K562 (cell line): ENCODE results near the gene ABHD4. TPM values are rescaled to one million over a fixed set of nuclear protein-coding genes. Genes with fewer than 3 reads are reported as not detected.

Experiments
- ESRRA ChIP-seq: fragments of 450-650 bp; IDR thresholded peaks from 2 replicates; pipeline ENCODE4 v1.6.1; 2014; ENCODE audit warnings: low read depth, mild to moderate bottlenecking, moderate library complexity, borderline replicate concordance
- FOXJ3 ChIP-seq: sonication (generic); formaldehyde crosslinking; IDR thresholded peaks from 2 replicates; pipeline ENCODE4 v1.4.0; 2020; ENCODE audit warnings: mild to moderate bottlenecking, missing genetic modification reagents
- MEIS2 ChIP-seq: fragments of 450-650 bp; IDR thresholded peaks from 2 replicates; pipeline ENCODE4 v1.6.1; 2014; ENCODE audit warnings: mild to moderate bottlenecking; ENCODE audit not compliant: partially characterized antibody
- MYNN ChIP-seq, 2 experiments: sonication (generic); formaldehyde crosslinking in 1 of 2; IDR thresholded peaks; 2 replicates each; pipeline versions ENCODE4 v1.5.0 to v1.6.1; 2016 to 2020; ENCODE audit warnings: antibody characterized with exemption in 1 of 2, missing genetic modification reagents in 1 of 2
- NFATC3 ChIP-seq: fragments of 450-650 bp; IDR thresholded peaks from 2 replicates; pipeline ENCODE4 v1.6.1; 2017; ENCODE audit warnings: mild to moderate bottlenecking
- NR2C2 ChIP-seq, 2 experiments: fragments of 200-800 bp in 1 of 2; sonication (Bioruptor generic) in 1 of 2; sonication (generic) in 1 of 2; formaldehyde crosslinking in 1 of 2; IDR thresholded peaks; 2 replicates each; pipeline versions ENCODE4 v1.6.1 to v1.8.0; 2016 to 2022; ENCODE audit warnings: mild to moderate bottlenecking in 1 of 2, missing compliant biosample characterization in 1 of 2, missing genetic modification characterization in 1 of 2, missing genetic modification reagents in 1 of 2
- RFX1 ChIP-seq: fragments of 450-650 bp; IDR thresholded peaks from 2 replicates; pipeline ENCODE4 v1.6.1; 2016; ENCODE audit warnings: mild to moderate bottlenecking, moderate library complexity
- SMARCA4 ChIP-seq: fragments of 450-650 bp; IDR thresholded peaks from 2 replicates; pipeline ENCODE4 v1.6.1; 2016
- ZNF644 ChIP-seq: fragments of 200-800 bp; sonication (Bioruptor generic); IDR thresholded peaks from 2 replicates; pipeline ENCODE4 v1.6.1; 2016; ENCODE audit warnings: low read depth, missing genetic modification characterization, missing compliant biosample characterization
- polyA plus RNA-seq, 8 experiments: library from polyadenylated mRNA; depleted of rRNA in 4 of 8; stranded (reverse) in 5 of 8; unstranded in 3 of 8; fragments of >200 nt; fragmentation: Nextera tagmentation in 2 of 8; fragmentation: Illumina TruSeq in 1 of 8; extraction: Ambion mirVana in 2 of 8; extraction: Trizol in 1 of 8; gene quantifications; 2 replicates each; pipeline versions ENCODE4 v1.2.1 to v1.2.3, GENCODE V29; 2011 to 2014; ENCODE audit warnings: inconsistent platforms in 1 of 8, missing spikeins in 1 of 8
- total RNA-seq, 7 experiments: library from RNA; depleted of rRNA in 6 of 7; stranded (reverse); fragments of >200 nt in 6 of 7; fragmentation: Illumina TruSeq in 2 of 7; extraction: Trizol in 2 of 7; gene quantifications; 2 replicates each; pipeline versions ENCODE4 v1.2.1 to v1.2.3, GENCODE V29; 2011 to 2021; ENCODE audit warnings: low replicate concordance in 1 of 7
- TF ChIP-seq, protein P1 (sequence below): fragments of 450-650 bp; IDR thresholded peaks from 2 replicates; pipeline ENCODE4 v1.6.1; 2016
- TF ChIP-seq, protein P2 (sequence below), 2 experiments: fragments of 200-800 bp in 1 of 2; sonication (Bioruptor generic) in 1 of 2; sonication (generic) in 1 of 2; formaldehyde crosslinking in 1 of 2; IDR thresholded peaks in 1 of 2; conservative IDR thresholded peaks in 1 of 2; 2 replicates each; pipeline versions ENCODE4 v1.5.0 to v1.6.1; 2016 to 2020; ENCODE audit warnings: missing compliant biosample characterization in 1 of 2, missing genetic modification characterization in 1 of 2, missing genetic modification reagents in 1 of 2

The ABHD4 gene
- total and polyA plus RNA-seq, 9 of the 15 experiments (the other 6 are each of a cell fraction or from before 2014, with no cell fraction given) = 3.6 to 12.0 (median 7.2) TPM

DNA sequence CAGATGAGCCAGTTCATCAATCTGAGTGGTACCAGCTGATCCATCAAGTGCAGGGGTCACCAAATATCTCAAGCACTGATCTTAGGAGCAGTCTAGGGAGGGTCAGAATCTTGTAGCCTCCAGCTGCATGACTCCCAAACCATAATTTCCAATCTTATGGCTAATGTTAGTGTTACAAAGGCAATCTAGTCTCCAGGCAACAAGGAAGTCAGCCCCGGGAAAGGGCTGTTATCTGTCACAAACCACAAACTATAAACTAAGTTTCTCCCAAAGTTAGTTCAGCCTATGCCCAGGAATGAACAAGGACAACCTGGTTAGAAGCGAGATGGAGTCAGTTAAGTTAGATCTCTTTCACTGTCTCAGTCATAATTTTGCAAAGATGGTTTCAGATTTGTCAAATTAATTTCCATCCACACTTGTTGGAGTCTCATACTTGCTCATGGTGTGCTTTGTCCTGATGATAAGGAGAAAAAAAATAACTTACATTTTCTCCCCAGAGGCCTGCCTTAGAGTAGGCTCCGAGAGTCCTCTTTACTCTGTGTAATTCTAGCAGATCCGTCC, 3.9 kb upstream of the ABHD4 start (continued):
- peak; percentile 41; the same call in 1 of the 2 replicates for TF ChIP-seq ZNF644 (tag)
- TF ChIP-seq FOXJ3 (CRISPR knock-in tag) = 0 out of 2 replicates have a peak, but pooled peaks have one; percentile 17
- no peak for TF ChIP-seq NR2C2 (CRISPR knock-in tag; IDR thresholded peaks at IDR 0.05)
- peak; percentile 58; the same call in 1 of the 2 replicates for TF ChIP-seq NR2C2 (tag; IDR thresholded peaks at IDR 0.05)
- TF ChIP-seq, protein P1, sequence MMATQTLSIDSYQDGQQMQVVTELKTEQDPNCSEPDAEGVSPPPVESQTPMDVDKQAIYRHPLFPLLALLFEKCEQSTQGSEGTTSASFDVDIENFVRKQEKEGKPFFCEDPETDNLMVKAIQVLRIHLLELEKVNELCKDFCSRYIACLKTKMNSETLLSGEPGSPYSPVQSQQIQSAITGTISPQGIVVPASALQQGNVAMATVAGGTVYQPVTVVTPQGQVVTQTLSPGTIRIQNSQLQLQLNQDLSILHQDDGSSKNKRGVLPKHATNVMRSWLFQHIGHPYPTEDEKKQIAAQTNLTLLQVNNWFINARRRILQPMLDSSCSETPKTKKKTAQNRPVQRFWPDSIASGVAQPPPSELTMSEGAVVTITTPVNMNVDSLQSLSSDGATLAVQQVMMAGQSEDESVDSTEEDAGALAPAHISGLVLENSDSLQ = 0 out of 2 replicates have a peak, but pooled peaks have one; percentile 15
- TF ChIP-seq, protein P2, sequence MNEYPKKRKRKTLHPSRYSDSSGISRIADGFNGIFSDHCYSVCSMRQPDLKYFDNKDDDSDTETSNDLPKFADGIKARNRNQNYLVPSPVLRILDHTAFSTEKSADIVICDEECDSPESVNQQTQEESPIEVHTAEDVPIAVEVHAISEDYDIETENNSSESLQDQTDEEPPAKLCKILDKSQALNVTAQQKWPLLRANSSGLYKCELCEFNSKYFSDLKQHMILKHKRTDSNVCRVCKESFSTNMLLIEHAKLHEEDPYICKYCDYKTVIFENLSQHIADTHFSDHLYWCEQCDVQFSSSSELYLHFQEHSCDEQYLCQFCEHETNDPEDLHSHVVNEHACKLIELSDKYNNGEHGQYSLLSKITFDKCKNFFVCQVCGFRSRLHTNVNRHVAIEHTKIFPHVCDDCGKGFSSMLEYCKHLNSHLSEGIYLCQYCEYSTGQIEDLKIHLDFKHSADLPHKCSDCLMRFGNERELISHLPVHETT (CRISPR knock-in tag; conservative IDR thresholded peaks at IDR 0.05 in 1 of 2, IDR thresholded peaks at IDR 0.05 in 1 of 2) = peak in 1 of 2 experiments; percentile 57; a peak in 1 of 4 replicates
- TF ChIP-seq RFX1 = peak; percentile 82
- TF ChIP-seq ESRRA = peak; percentile 28; the same call in 1 of the 2 replicates
- TF ChIP-seq MYNN (IDR thresholded peaks at IDR 0.05) = no peak
- no peak for TF ChIP-seq MYNN (CRISPR knock-in tag; IDR thresholded peaks at IDR 0.05)
- peak; percentile 11 for TF ChIP-seq MEIS2
- peak; percentile 32; the same call in 1 of the 2 replicates for TF ChIP-seq SMARCA4
- no peak for TF ChIP-seq NFATC3
